Trophoblast cell (in vitro differentiated cells and primary cell): ENCODE data around the gene ECHDC1.

Experiments
- DNase-seq, 2 donors: peaks; one replicate each; pipeline ENCODE4 v3.0.0-alpha.2; 2016
- H2AFZ ChIP-seq: 2 replicates; pipeline ENCODE4 v1.6.1; 2013; ENCODE audit warnings: low read length, moderate library complexity, mild to moderate bottlenecking; ENCODE audit not compliant: insufficient read depth, poor library complexity
- H2AK5ac ChIP-seq: 2 replicates; pipeline ENCODE4 v1.6.1; 2013; ENCODE audit warnings: mild to moderate bottlenecking, low read length
- H2BK120ac ChIP-seq: 2 replicates; pipeline ENCODE4 v1.6.1; 2013; ENCODE audit warnings: low read length, mild to moderate bottlenecking, moderate library complexity; ENCODE audit not compliant: insufficient read depth, poor library complexity
- H2BK12ac ChIP-seq: 2 replicates; pipeline ENCODE4 v1.6.1; 2013; ENCODE audit warnings: mild to moderate bottlenecking, low read length, moderate library complexity
- H2BK5ac ChIP-seq: 2 replicates; pipeline ENCODE4 v1.6.1; 2013; ENCODE audit warnings: low read length, low read depth, moderate library complexity, mild to moderate bottlenecking; ENCODE audit not compliant: poor library complexity
- H3K14ac ChIP-seq: 2 replicates; pipeline ENCODE4 v1.6.1; 2013; ENCODE audit warnings: mild to moderate bottlenecking, low read length
- H3K18ac ChIP-seq: 2 replicates; pipeline ENCODE4 v1.6.1; 2013; ENCODE audit warnings: mild to moderate bottlenecking, low read length
- H3K23ac ChIP-seq: 2 replicates; pipeline ENCODE4 v1.6.1; 2013; ENCODE audit warnings: low read length
- H3K27ac ChIP-seq: 2 replicates; pipeline ENCODE4 v1.5.1; 2013; ENCODE audit warnings: low read depth, mild to moderate bottlenecking, inconsistent platforms, low read length, moderate library complexity
- H3K27me3 ChIP-seq: 2 replicates; pipeline ENCODE4 v1.6.1; 2013; ENCODE audit warnings: inconsistent platforms, mild to moderate bottlenecking, low read length, moderate library complexity; ENCODE audit not compliant: insufficient read depth
- H3K36me3 ChIP-seq, 2 experiments: 1 replicate in 1 of 2; 2 replicates in 1 of 2; pipeline ENCODE4 v1.6.1; 2013; ENCODE audit warnings: low read length in 2 of 2, mild to moderate bottlenecking in 2 of 2, moderate library complexity in 1 of 2; ENCODE audit not compliant: insufficient read depth in 2 of 2, control insufficient read depth in 1 of 2
- H3K4ac ChIP-seq: 2 replicates; pipeline ENCODE4 v1.6.1; 2013; ENCODE audit warnings: low read depth, mild to moderate bottlenecking, low read length, moderate library complexity
- H3K4me1 ChIP-seq, 2 experiments: 1 replicate in 1 of 2; 2 replicates in 1 of 2; pipeline ENCODE4 v1.6.1; 2013; ENCODE audit warnings: low read length in 2 of 2, mild to moderate bottlenecking in 2 of 2, moderate library complexity in 1 of 2; ENCODE audit not compliant: insufficient read depth in 2 of 2, control insufficient read depth in 1 of 2
- H3K4me2 ChIP-seq: 2 replicates; pipeline ENCODE4 v1.6.1; 2013; ENCODE audit warnings: inconsistent platforms, mild to moderate bottlenecking, low read length, moderate library complexity
- H3K4me3 ChIP-seq: 2 replicates; pipeline ENCODE4 v1.5.1; 2013; ENCODE audit warnings: mild to moderate bottlenecking, low read depth, low read length, inconsistent platforms
- H3K79me1 ChIP-seq: one replicate; pipeline ENCODE4 v1.6.1; 2013; ENCODE audit warnings: low read length
- H3K79me2 ChIP-seq: 2 replicates; pipeline ENCODE4 v1.6.1; 2013; ENCODE audit warnings: low read length, mild to moderate bottlenecking; ENCODE audit not compliant: control insufficient read depth, insufficient read depth, poor library complexity
- H3K9ac ChIP-seq: 2 replicates; pipeline ENCODE4 v1.6.1; 2013; ENCODE audit warnings: mild to moderate bottlenecking, low read length
- H3K9me3 ChIP-seq: 2 replicates; pipeline ENCODE4 v1.6.1; 2013; ENCODE audit warnings: low read depth, mild to moderate bottlenecking, control low read depth, inconsistent platforms, low read length; ENCODE audit not compliant: insufficient read depth
- H4K12ac ChIP-seq: 2 replicates; pipeline ENCODE4 v1.6.1; 2013; ENCODE audit warnings: low read depth, mild to moderate bottlenecking, low read length, moderate library complexity
- H4K8ac ChIP-seq: 2 replicates; pipeline ENCODE4 v1.6.1; 2013; ENCODE audit warnings: low read depth, mild to moderate bottlenecking, low read length, moderate library complexity
- H4K91ac ChIP-seq: one replicate; pipeline ENCODE4 v1.6.1; 2013; ENCODE audit warnings: low read depth, mild to moderate bottlenecking, low read length, moderate library complexity
- WGBS: extraction: QIAGEN DNeasy Blood & Tissue Kit; methylation state at CpG from one replicate; pipeline ENCODE4 v1.1.7; 2013; ENCODE audit warnings: missing lambda C conversion rate; ENCODE audit not compliant: insufficient read length, insufficient coverage; ENCODE audit errors: extremely low coverage; 5-methylcytosine and 5-hydroxymethylcytosine counted together

ECHDC1 gene

GRCh38 chr6:127300411-127300810, 43.0 kb downstream of the ECHDC1 start:
- peak; percentile 57 to 83 for DNase-seq
- Histone ChIP-seq H3K9me3 (no peaks in the 10 kb centered on the region), H3K4ac (no peak overlapping the region), H3K14ac (no peak overlapping the region), H3K27ac (no peak overlapping the region), H3K9ac (no peak overlapping the region), H3K4me1 (peaks cover 0 to 2% of the 10 kb centered on the region in 2 experiments), H2BK120ac (no peak overlapping the region), H4K91ac (no peak overlapping the region), H3K79me2 (no peaks in the 10 kb centered on the region), H2BK5ac (no peak overlapping the region), H3K18ac (no peak overlapping the region), H3K36me3 (peaks cover 4% of the 10 kb centered on the region in 2 experiments), H3K27me3 (no peaks in the 10 kb centered on the region), H3K23ac (no peak overlapping the region), H3K4me3 (no peak overlapping the region), H4K12ac (no peak overlapping the region), H2AK5ac (no peak overlapping the region), H3K79me1 (no peaks in the 10 kb centered on the region), H3K4me2 (no peak overlapping the region), H2BK12ac (no peak overlapping the region), H2AFZ (no peak overlapping the region), H4K8ac (no peak overlapping the region)

GRCh38 chr6:127299522-127300240, 43.7 kb downstream of the ECHDC1 start:
- peaks cover 4% of the 10 kb centered on the region in 2 experiments for H3K36me3 ChIP-seq
- no peak overlapping the region for H3K23ac ChIP-seq
- H4K91ac ChIP-seq, result no peak overlapping the region
- no peak overlapping the region for H2AK5ac ChIP-seq
- H3K4ac ChIP-seq, result no peak overlapping the region
- no peak overlapping the region for H3K27ac ChIP-seq
- H4K12ac ChIP-seq, result no peak overlapping the region
- no peak overlapping the region for H2BK12ac ChIP-seq
- H2BK5ac ChIP-seq, result no peak overlapping the region
- H4K8ac ChIP-seq, result no peak overlapping the region
- H3K4me2 ChIP-seq, result no peak overlapping the region
- DNase-seq, result peak; percentile 32 to 92
- no peaks in the 10 kb centered on the region for H3K9me3 ChIP-seq
- no peak overlapping the region for H3K14ac ChIP-seq
- H3K79me1 ChIP-seq, result no peaks in the 10 kb centered on the region
- no peaks in the 10 kb centered on the region for H3K79me2 ChIP-seq
- no peak overlapping the region for H2AFZ ChIP-seq
- H3K4me1 ChIP-seq, result peaks cover 0 to 2% of the 10 kb centered on the region in 2 experiments
- no peak overlapping the region for H3K4me3 ChIP-seq
- H3K18ac ChIP-seq, result no peak overlapping the region
- H3K9ac ChIP-seq, result no peak overlapping the region
- no peak overlapping the region for H2BK120ac ChIP-seq
- no CpG with 5 or more reads among the region's 4 CpGs for WGBS
- no peaks in the 10 kb centered on the region for H3K27me3 ChIP-seq

- Histone ChIP-seq H3K27me3 (no peaks in the 10 kb centered on the region), H4K8ac (no peak overlapping the region), H3K23ac (no peak overlapping the region), H3K4me2 (no peak overlapping the region), H4K12ac (no peak overlapping the region), H2BK120ac (no peak overlapping the region), H3K27ac (no peak overlapping the region), H3K4ac (no peak overlapping the region), H3K79me1 (no peaks in the 10 kb centered on the region), H3K18ac (no peak overlapping the region), H3K4me3 (no peak overlapping the region), H3K36me3 (peaks cover 2 to 4% of the 10 kb centered on the region in 2 experiments), H3K9me3 (no peaks in the 10 kb centered on the region), H3K4me1 (peaks cover 0 to 2% of the 10 kb centered on the region in 2 experiments), H2BK12ac (no peak overlapping the region), H2AK5ac (no peak overlapping the region), H3K79me2 (no peaks in the 10 kb centered on the region), H2BK5ac (no peak overlapping the region), H4K91ac (no peak overlapping the region), H2AFZ (no peak overlapping the region), H3K9ac (no peak overlapping the region), H3K14ac (no peak overlapping the region)
- peak in 1 of 2 donors; percentile 40 for DNase-seq
- WGBS, result no CpG with 5 or more reads among the region's 2 CpGs
Measured at GRCh38 chr6:127298475-127298874, 44.9 kb downstream of the ECHDC1 start.

DNA sequence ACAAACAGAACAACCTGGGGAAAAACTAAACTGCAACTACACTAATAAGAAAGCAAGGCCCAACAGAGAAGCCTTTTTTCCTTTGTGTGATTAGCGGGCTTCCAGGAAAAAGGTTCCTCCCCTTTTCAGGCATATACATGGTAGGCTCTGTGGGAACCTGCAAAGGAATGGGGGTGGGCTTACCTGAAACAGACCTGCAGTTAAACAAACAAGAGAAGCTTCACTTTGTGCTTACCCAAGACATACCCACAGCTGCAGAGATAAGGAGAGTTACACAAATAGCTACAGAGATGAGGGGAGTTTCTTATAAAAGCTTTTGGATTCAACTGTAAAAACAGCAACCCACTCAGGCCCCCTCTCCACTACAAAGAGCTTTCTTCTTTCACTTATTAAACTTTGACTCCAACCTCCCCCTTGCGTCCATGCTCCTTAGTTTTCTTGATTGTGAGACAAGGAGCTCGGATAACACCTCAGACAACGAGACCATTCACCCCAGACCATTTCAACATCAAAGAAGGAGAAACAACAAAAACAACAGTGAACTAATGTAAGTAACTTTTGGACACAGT, 45.8 kb downstream of the ECHDC1 start:
- no peak for DNase-seq
- Histone ChIP-seq H2BK120ac (no peak overlapping the region), H4K8ac (no peak overlapping the region), H4K91ac (no peak overlapping the region), H3K4me2 (no peak overlapping the region), H3K4ac (no peak overlapping the region), H3K18ac (no peak overlapping the region), H3K14ac (no peak overlapping the region), H2AK5ac (no peak overlapping the region), H3K23ac (no peak overlapping the region), H2BK5ac (no peak overlapping the region), H4K12ac (no peak overlapping the region), H3K36me3 (peaks cover 2 to 4% of the 10 kb centered on the region in 2 experiments), H2AFZ (no peak overlapping the region), H3K4me1 (peaks cover 0 to 2% of the 10 kb centered on the region in 2 experiments), H3K27ac (no peak overlapping the region), H3K79me1 (no peaks in the 10 kb centered on the region), H2BK12ac (no peak overlapping the region), H3K79me2 (no peaks in the 10 kb centered on the region), H3K4me3 (no peak overlapping the region), H3K9ac (no peak overlapping the region), H3K9me3 (no peaks in the 10 kb centered on the region), H3K27me3 (no peaks in the 10 kb centered on the region)
- no CpG with 5 or more reads among the region's 4 CpGs for WGBS
